B cell (primary cell): ENCODE results near the gene ACAP3. TPM values are rescaled to one million over a fixed set of nuclear protein-coding genes. Genes with fewer than 3 reads are reported as not detected.

Experiments used
- ATAC-seq: fragments of 200-7000 bp; cut with Tn5 transposase; one replicate; pipeline ENCODE4 v1.10.0; 2021; ENCODE audit warnings: low read depth, mild to moderate bottlenecking, moderate number of reproducible peaks, moderate library complexity
- CTCF ChIA-PET: fragments of 350-600 bp; sonication (Branson Sonifier 250); formaldehyde crosslinking; loops from one replicate; lab custom pipeline; 2021; ENCODE audit warnings: antibody characterized with exemption, inconsistent platforms; lab: Charles Lee
- POLR2A ChIA-PET: fragments of 350-600 bp; sonication (Branson Sonifier 250); formaldehyde crosslinking; loops from one replicate; lab custom pipeline; 2021; ENCODE audit warnings: antibody characterized with exemption; lab: Charles Lee
- DNase-seq: peaks from one replicate; pipeline ENCODE4 v3.0.0; 2013
- H2AFZ ChIP-seq: 2 replicates; pipeline ENCODE4 v1.6.1; 2012; ENCODE audit warnings: mild to moderate bottlenecking, low read depth, low read length; ENCODE audit not compliant: insufficient read depth, poor library complexity, severe bottlenecking
- H3K27ac ChIP-seq, 2 donors: 1 replicate in 1 of 2; 2 replicates in 1 of 2; pipeline ENCODE4 v1.5.1; 2012 to 2013; ENCODE audit warnings: low read length in 2 of 2, mild to moderate bottlenecking in 2 of 2, moderate library complexity in 1 of 2
- H3K27me3 ChIP-seq, 4 experiments: fragments of 200-600 bp in 1 of 4; sonication (generic) in 1 of 4; replicated peaks in 1 of 4; 1 replicate in 2 of 4; 2 replicates in 2 of 4; pipeline versions ENCODE4 v1.6.1 to v1.7.0; 2013 to 2016; ENCODE audit warnings: low read length in 3 of 4, mild to moderate bottlenecking in 2 of 4, mixed read lengths in 1 of 4, moderate library complexity in 1 of 4; ENCODE audit not compliant: insufficient read depth in 4 of 4, control insufficient read depth in 3 of 4; ENCODE audit errors: control extremely low read depth in 1 of 4
- H3K36me3 ChIP-seq, 2 experiments: replicated peaks in 1 of 2; 1 replicate in 1 of 2; 2 replicates in 1 of 2; pipeline versions ENCODE4 v1.6.1 to v1.7.1; 2013; ENCODE audit warnings: low read length in 1 of 2; ENCODE audit not compliant: insufficient read depth in 2 of 2, control insufficient read depth in 1 of 2; ENCODE audit errors: control extremely low read depth in 1 of 2, extremely low read depth in 1 of 2
- H3K4me1 ChIP-seq, 2 donors: fragments of 200-600 bp in 1 of 2; sonication (generic) in 1 of 2; 1 replicate in 1 of 2; 2 replicates in 1 of 2; pipeline versions ENCODE4 v1.5.1 to v1.6.1; 2013 to 2017; ENCODE audit warnings: low read length in 2 of 2; ENCODE audit not compliant: control insufficient read depth in 2 of 2, insufficient read depth in 2 of 2
- H3K4me2 ChIP-seq: replicated peaks from 2 replicates; pipeline ENCODE3; 2012; ENCODE audit warnings: mild to moderate bottlenecking, low read depth, low read length; ENCODE audit not compliant: poor library complexity, severe bottlenecking
- H3K4me3 ChIP-seq, 5 experiments: fragments of 200-600 bp in 1 of 5; sonication (generic) in 1 of 5; 1 replicate in 3 of 5; 2 replicates in 2 of 5; pipeline versions ENCODE4 v1.5.1 to v1.7.0; 2011 to 2016; ENCODE audit warnings: low read length in 4 of 5, mild to moderate bottlenecking in 4 of 5, low read depth in 2 of 5, control low read depth in 1 of 5, moderate library complexity in 1 of 5; ENCODE audit not compliant: insufficient read depth in 1 of 5; ENCODE audit errors: control extremely low read depth in 1 of 5, extremely low read depth in 1 of 5
- H3K79me2 ChIP-seq: fragments of 200-600 bp; sonication (generic); one replicate; pipeline ENCODE4 v1.6.0; 2016; ENCODE audit warnings: low read length; ENCODE audit not compliant: control insufficient read depth, insufficient read depth
- H3K9ac ChIP-seq: fragments of 200-600 bp; sonication (generic); 2 replicates; pipeline ENCODE4 v1.6.1; 2017; ENCODE audit warnings: mild to moderate bottlenecking, low read length, moderate library complexity
- H3K9me3 ChIP-seq, 3 donors: one replicate each; pipeline versions ENCODE4 v1.6.1 to v1.7.1; 2013; ENCODE audit warnings: low read length in 2 of 3; ENCODE audit not compliant: control insufficient read depth in 2 of 3, insufficient read depth in 1 of 3; ENCODE audit errors: control extremely low read depth in 1 of 3
- H4K20me1 ChIP-seq: 2 replicates; pipeline ENCODE4 v1.6.0; 2012; ENCODE audit warnings: mild to moderate bottlenecking, low read length; ENCODE audit not compliant: insufficient read depth, control insufficient read depth, poor library complexity, severe bottlenecking
- H3K27ac Mint-ChIP-seq: one replicate; pipeline ENCODE4 v1.8.0; 2021; ENCODE audit warnings: mixed read lengths
- H3K27me3 Mint-ChIP-seq: one replicate; pipeline ENCODE4 v1.8.0; 2021; ENCODE audit warnings: mixed read lengths
- H3K4me1 Mint-ChIP-seq: one replicate; pipeline ENCODE4 v1.8.0; 2021; ENCODE audit warnings: mixed read lengths
- H3K4me3 Mint-ChIP-seq: one replicate; pipeline ENCODE4 v1.8.0; 2021; ENCODE audit warnings: mixed read lengths
- H3K9me3 Mint-ChIP-seq: one replicate; pipeline ENCODE4 v1.8.0; 2022; ENCODE audit warnings: mixed read lengths; ENCODE audit not compliant: insufficient read depth
- CTCF ChIP-seq: fragments of 200-600 bp; IDR thresholded peaks from one replicate; pipeline ENCODE4 v1.8.0; 2022; ENCODE audit warnings: antibody characterized with exemption, mild to moderate bottlenecking
- EZH2 ChIP-seq: IDR thresholded peaks from 2 replicates; pipeline ENCODE4 v1.6.1; 2012; ENCODE audit warnings: borderline replicate concordance, low read depth, mild to moderate bottlenecking, moderate library complexity, low read length; ENCODE audit not compliant: insufficient read depth, poor library complexity, severe bottlenecking
- WGBS: methylation state at CpG from one replicate; pipeline ENCODE4 v1.1.5; 2013; ENCODE audit warnings: missing lambda C conversion rate; ENCODE audit not compliant: insufficient coverage; 5-methylcytosine and 5-hydroxymethylcytosine counted together
- intact Hi-C: fragments of 100-400 bp; cut with micrococcal nuclease; formaldehyde crosslinking; loops from one replicate; pipeline ENCODE4 v1.10.0; 2022
- polyA plus RNA-seq: library from polyadenylated mRNA; depleted of rRNA; stranded (reverse); fragments of >200 nt; gene quantifications from 2 replicates; pipeline ENCODE4 v1.2.3, GENCODE V29; 2012
- total RNA-seq, 2 donors: library from RNA; stranded (reverse); fragments of 120-200 nt in 1 of 2; gene quantifications; 1 replicate in 1 of 2; 2 replicates in 1 of 2; pipeline versions ENCODE4 v1.2.3 to v1.2.4, GENCODE V29; 2013 to 2022

The ACAP3 gene
- total and polyA plus RNA-seq, 2 donors (not counting 1 experiment from before 2014, with no cell fraction given), result 40.7 to 124 TPM

- intact Hi-C loops, result loop anchor here (1.0 to 5.0 kb wide), 4 partner anchors 32 to 293 kb away; partner anchors contain the start of genes B3GALT6, ISG15, SDF4 and UBE2J2
- Histone ChIP-seq H3K9me3 (no peaks in the 10 kb centered on the region), H3K9ac (peak overlapping the region; percentile 76), H3K79me2 (peaks cover 36% of the 10 kb centered on the region), H3K4me2 (peak overlapping the region; percentile 99), H4K20me1 (peaks cover 44% of the 10 kb centered on the region), H3K4me1 (peaks cover 34 to 47% of the 10 kb centered on the region in 2 donors), H3K36me3 (peaks cover 0 to 3% of the 10 kb centered on the region in 2 experiments), H3K4me3 (peak overlapping the region in 4 of 5 experiments; percentile 35 to 73 (median 53)), H3K27me3 (no peaks in the 10 kb centered on the region), H3K27ac (peak overlapping the region; percentile 27 to 63), H2AFZ (peak overlapping the region; percentile 76)
- no peaks in the 10 kb centered on the region for H3K9me3 Mint-ChIP-seq
- DNase-seq (peak; percentile 84), ATAC-seq (peak; percentile 52)
- 8% methylated on average over 25 of the region's 25 CpGs for WGBS
- peak overlapping the region; percentile 92 for H3K27ac Mint-ChIP-seq
- no peaks in the 10 kb centered on the region for H3K27me3 Mint-ChIP-seq
- H3K4me1 Mint-ChIP-seq, result peaks cover 35% of the 10 kb centered on the region
- CTCF ChIA-PET, result interaction anchor here (0.9 to 1.6 kb wide), 9 partner anchors 9 to 287 kb away, joined by 3 to 16 read pairs (median 5); partner anchors contain the start of gene AURKAIP1
- POLR2A ChIA-PET, result no interaction called here
- TF ChIP-seq EZH2 (no peak), CTCF (no peak)
- H3K4me3 Mint-ChIP-seq, result peak overlapping the region; percentile 88
These were observed 2.2 kb downstream of the ACAP3 start for GRCh38 chr1:1305300-1306069.
